ENCODE measurements around the gene COL6A3.
"Not testable (repeated sequence)": the region's sequence is repeated elsewhere in the genome, so short reads cannot be mapped to it uniquely, and the experiment has no call there.

Gene COL6A3

DNA sequence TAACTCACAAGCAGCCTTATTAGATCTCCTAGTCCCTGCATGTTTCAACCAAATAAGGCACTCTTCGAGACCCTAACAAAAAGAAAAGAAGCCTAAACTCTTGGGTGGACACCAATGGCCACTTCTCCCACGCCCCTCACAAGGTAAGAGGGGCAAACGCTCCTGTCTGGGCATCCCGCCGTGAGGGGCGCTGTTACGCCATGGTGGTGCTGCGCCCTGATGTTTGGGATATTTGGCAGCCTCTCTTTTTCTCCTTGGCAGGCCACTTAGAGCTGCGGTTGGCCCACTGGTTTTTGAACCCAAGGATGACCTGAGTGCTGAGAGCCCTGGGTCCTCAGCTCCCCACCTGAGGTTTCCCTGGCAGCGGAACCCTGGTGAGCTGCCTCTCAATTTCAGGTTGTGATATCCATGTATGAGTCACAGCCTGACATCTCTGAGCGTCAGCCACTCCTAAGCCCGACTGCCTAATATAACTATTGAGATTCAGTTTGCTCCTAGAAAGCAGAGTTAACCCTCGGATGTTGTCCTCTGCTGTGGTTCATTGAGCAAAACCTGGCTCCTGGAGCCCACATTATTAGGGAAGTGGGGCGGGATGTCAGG is 103.3 kb downstream of the COL6A3 start:
- H3K27me3 Mint-ChIP-seq (ENCODE audit: low read depth): no peaks in the 10 kb centered on the region
- no peaks in the 10 kb centered on the region for H3K36me3 Mint-ChIP-seq (ENCODE audit: low read depth)

DNA sequence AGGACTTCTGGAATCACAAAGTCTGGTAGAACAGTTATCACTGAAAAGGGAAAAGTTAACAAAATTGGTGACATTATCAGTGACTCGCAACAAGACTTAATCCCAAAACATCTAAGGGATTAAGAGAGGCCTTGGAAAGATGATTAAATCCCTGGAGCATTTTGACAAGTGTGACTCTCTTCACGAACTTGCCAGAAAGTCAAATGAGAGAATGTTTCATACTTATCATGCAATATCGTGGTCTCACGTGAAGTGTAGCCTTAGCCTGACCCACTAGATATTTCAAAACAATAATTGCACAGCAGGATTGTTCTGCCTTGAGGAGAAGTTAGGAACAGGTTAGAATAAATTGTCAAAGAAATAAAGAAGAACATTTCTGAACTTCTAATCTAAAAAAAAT is 104.5 kb downstream of the COL6A3 start:
- Mint-ChIP-seq H3K9me3 (no peaks in the 10 kb centered on the region), H3K36me3 (ENCODE audit: low read depth) (no peaks in the 10 kb centered on the region), H3K4me3 (no peak overlapping the region), H3K27me3 (ENCODE audit: low read depth) (no peaks in the 10 kb centered on the region), H3K4me1 (ENCODE audit: low read depth) (no peaks in the 10 kb centered on the region), H3K27ac (no peak overlapping the region)
- no peak for DNase-seq (ENCODE audit: low spot score)

More for the DNA sequence above, 103.3 kb downstream of the COL6A3 start:
- Mint-ChIP-seq H3K9me3 (no peaks in the 10 kb centered on the region), H3K4me3 (no peak overlapping the region), H3K4me1 (ENCODE audit: low read depth) (no peaks in the 10 kb centered on the region), H3K27ac (no peak overlapping the region)
- no peak for DNase-seq (ENCODE audit: low spot score)

DNA sequence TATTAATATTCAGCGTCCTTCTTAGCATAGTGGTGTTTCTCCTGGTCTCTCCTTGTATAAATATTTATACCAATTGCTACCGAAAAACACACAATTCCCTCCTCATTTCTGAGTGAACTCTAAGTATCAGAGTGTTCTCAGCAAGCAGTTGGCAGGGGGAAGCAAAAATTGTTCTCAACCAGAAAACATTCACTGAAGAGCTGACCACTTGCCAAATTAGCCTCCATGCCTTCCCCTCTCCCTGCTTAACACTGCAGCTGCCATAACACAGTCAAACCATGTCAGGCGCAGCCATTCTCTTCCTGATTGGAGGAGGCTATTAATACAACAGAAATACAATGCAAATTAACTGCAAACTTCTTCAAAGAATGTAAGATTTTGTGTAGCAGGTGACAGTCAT is 105.0 kb downstream of the COL6A3 start:
- Mint-ChIP-seq H3K27me3 (ENCODE audit: low read depth) (no peaks in the 10 kb centered on the region), H3K27ac (no peak overlapping the region), H3K9me3 (no peaks in the 10 kb centered on the region), H3K4me1 (ENCODE audit: low read depth) (no peaks in the 10 kb centered on the region), H3K4me3 (no peak overlapping the region), H3K36me3 (ENCODE audit: low read depth) (no peaks in the 10 kb centered on the region)
- DNase-seq (ENCODE audit: low spot score): no peak

DNA sequence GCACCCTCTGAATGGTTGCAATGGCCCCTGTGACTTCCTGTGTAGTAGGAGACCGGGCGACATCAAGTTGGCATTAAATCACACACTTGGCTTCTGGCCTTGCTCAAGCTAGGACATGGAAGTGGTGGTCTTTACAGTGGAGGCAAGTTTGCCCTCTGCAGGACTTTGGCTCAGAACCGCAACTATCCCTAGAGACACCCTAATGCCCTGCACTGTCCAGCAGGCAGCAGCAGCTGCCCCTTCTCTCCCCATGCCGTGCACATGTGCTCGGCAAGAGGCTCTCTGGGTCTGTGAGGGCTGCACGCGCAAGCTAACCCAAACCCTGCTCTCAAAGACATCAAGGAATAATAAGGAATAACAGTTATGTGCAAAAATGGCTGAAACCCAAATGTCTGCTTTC is 106.5 kb downstream of the COL6A3 start:
- Mint-ChIP-seq H3K4me1 (ENCODE audit: low read depth) (no peaks in the 10 kb centered on the region), H3K36me3 (ENCODE audit: low read depth) (no peaks in the 10 kb centered on the region), H3K27me3 (ENCODE audit: low read depth) (no peaks in the 10 kb centered on the region), H3K27ac (no peak overlapping the region), H3K4me3 (no peak overlapping the region), H3K9me3 (peaks cover 5% of the 10 kb centered on the region)
- DNase-seq (ENCODE audit: low spot score): no peak

- Mint-ChIP-seq H3K4me3 (no peak overlapping the region), H3K27me3 (ENCODE audit: low read depth) (no peaks in the 10 kb centered on the region), H3K27ac (no peak overlapping the region), H3K9me3 (peaks cover 5% of the 10 kb centered on the region), H3K36me3 (ENCODE audit: low read depth) (no peaks in the 10 kb centered on the region), H3K4me1 (ENCODE audit: low read depth) (no peaks in the 10 kb centered on the region)
- DNase-seq (ENCODE audit: low spot score): no peak
Measured at GRCh38 chr2:237306787-237307170, 107.2 kb downstream of the COL6A3 start.

DNA sequence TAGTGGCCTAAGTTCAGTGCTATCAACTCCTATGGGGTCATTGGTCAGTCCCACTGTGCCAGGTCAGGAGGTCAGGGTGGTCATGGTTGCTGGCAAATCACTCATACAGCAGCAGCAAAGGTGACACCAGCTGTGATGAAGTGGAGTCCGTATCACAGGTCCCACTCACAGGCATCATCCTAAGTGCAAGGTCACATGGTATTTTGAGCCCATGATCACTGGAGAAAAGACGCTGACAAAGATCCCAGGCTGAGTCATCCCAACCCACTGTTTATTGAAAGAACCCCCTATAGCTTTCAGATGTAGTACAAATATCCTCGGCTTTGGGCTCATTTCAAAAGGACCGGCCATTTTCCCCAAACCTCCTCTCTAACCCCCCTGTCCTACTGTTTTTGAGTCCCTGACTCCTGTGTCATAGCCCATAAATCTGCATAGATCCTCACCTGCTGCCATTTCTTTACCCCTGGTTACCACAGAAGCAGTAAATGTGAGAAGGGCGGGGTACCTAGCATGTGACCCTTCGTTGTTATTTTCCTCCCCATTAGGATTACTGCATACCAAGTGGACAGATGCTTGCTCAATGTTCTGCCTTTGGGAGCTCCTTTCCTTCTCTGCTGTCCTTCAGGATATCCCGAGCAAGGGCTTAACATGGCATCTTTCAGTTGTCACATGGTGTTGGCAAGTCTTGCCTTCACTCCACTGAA is 107.7 kb downstream of the COL6A3 start:
- Mint-ChIP-seq H3K4me1 (ENCODE audit: low read depth) (no peaks in the 10 kb centered on the region), H3K36me3 (ENCODE audit: low read depth) (no peaks in the 10 kb centered on the region), H3K27me3 (ENCODE audit: low read depth) (no peaks in the 10 kb centered on the region), H3K27ac (no peak overlapping the region), H3K9me3 (peaks cover 5% of the 10 kb centered on the region), H3K4me3 (no peak overlapping the region)
- DNase-seq (ENCODE audit: low spot score): no peak

GRCh38 chr2:237305579-237305978 is 108.4 kb downstream of the COL6A3 start:
- DNase-seq (ENCODE audit: low spot score): no peak
- no peaks in the 10 kb centered on the region for H3K4me1 Mint-ChIP-seq (ENCODE audit: low read depth)
- no peaks in the 10 kb centered on the region for H3K27me3 Mint-ChIP-seq (ENCODE audit: low read depth)
- no peak overlapping the region for H3K27ac Mint-ChIP-seq
- H3K4me3 Mint-ChIP-seq: no peak overlapping the region
- peaks cover 5% of the 10 kb centered on the region for H3K9me3 Mint-ChIP-seq
- H3K36me3 Mint-ChIP-seq (ENCODE audit: low read depth): no peaks in the 10 kb centered on the region

DNA sequence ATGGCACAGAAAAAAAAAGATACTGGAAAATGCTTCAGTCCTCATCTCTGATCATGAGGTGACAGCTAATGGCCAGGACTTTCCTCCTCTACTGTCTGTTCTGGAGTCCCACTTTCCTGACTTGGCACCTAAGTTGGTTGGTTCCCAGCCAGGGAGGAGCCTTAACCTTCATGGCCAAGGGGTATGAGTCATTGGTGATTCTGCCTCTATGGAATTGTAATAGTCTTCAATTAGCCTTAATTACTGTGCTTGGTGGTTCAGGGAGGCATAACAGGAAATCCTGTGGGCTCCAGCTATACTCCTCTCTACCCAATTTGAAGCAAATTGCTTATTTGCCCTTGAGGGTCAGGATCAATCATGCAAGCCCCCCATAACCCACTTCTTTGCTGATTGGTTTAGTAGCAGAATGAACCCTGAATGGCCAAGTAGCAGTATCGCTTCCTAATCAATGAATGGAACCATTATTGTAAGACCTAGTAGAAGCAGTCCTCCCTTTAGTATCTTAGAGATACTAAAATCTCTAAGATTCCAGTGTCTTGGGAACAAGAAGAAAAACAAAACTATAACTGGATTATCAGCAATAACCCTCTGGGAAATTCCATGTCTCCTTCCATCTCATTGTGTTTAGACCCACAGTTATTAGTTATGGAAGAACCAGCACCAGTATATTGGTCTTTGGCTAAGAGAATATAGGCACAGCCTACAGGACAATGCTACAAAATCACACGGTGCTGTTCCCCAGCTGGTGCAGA is 109.0 kb downstream of the COL6A3 start:
- DNase-seq (ENCODE audit: low spot score): no peak
- Mint-ChIP-seq H3K4me1 (ENCODE audit: low read depth) (no peaks in the 10 kb centered on the region), H3K27ac (no peak overlapping the region), H3K4me3 (no peak overlapping the region), H3K27me3 (ENCODE audit: low read depth) (no peaks in the 10 kb centered on the region), H3K36me3 (ENCODE audit: low read depth) (no peaks in the 10 kb centered on the region), H3K9me3 (peaks cover 5% of the 10 kb centered on the region)

- not testable (repeated sequence) for H3K4me3 Mint-ChIP-seq; H3K9me3 Mint-ChIP-seq; H3K4me1 Mint-ChIP-seq (ENCODE audit: low read depth); H3K36me3 Mint-ChIP-seq (ENCODE audit: low read depth); H3K27me3 Mint-ChIP-seq (ENCODE audit: low read depth); DNase-seq (ENCODE audit: low spot score); H3K27ac Mint-ChIP-seq
Measured at GRCh38 chr2:237303244-237303643, 110.7 kb downstream of the COL6A3 start.

DNA sequence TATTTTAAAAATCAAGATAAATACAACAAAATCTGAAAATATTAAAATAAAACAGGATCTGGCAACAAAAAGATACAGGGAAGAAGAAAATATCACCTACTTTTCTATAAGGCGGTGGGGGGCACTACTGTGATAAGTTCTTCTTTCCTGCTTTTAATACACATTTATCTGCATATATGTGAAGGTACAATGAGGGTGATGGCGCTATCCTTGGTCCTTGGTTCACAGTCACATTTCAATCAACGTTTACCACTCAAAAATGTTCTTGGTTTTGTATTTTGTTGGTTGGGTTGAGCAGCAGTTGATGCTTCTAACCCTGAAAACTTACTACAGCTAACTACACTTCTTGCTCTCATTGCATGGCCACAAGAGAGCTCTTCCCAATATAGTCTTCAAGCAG is 112.4 kb downstream of the COL6A3 start:
- no peaks in the 10 kb centered on the region for H3K27me3 Mint-ChIP-seq (ENCODE audit: low read depth)
- H3K36me3 Mint-ChIP-seq (ENCODE audit: low read depth): no peaks in the 10 kb centered on the region
- H3K4me1 Mint-ChIP-seq (ENCODE audit: low read depth): no peaks in the 10 kb centered on the region
- DNase-seq (ENCODE audit: low spot score): no peak
- H3K4me3 Mint-ChIP-seq: no peak overlapping the region
- H3K9me3 Mint-ChIP-seq: peaks cover 5% of the 10 kb centered on the region
- no peak overlapping the region for H3K27ac Mint-ChIP-seq

- Mint-ChIP-seq H3K4me3 (no peak overlapping the region), H3K27me3 (ENCODE audit: low read depth) (no peaks in the 10 kb centered on the region)
Measured at GRCh38 chr2:237300739-237301138, 113.2 kb downstream of the COL6A3 start.

GRCh38 chr2:237299906-237300305 is 114.1 kb downstream of the COL6A3 start:
- H3K4me3 Mint-ChIP-seq: no peak overlapping the region
- no peak overlapping the region for H3K27ac Mint-ChIP-seq
- peaks cover 4% of the 10 kb centered on the region for H3K27me3 Mint-ChIP-seq (ENCODE audit: low read depth)
- H3K4me1 Mint-ChIP-seq (ENCODE audit: low read depth): no peaks in the 10 kb centered on the region
- no peaks in the 10 kb centered on the region for H3K36me3 Mint-ChIP-seq (ENCODE audit: low read depth)
- no peak for DNase-seq (ENCODE audit: low spot score)
- peaks cover 5% of the 10 kb centered on the region for H3K9me3 Mint-ChIP-seq

More at GRCh38 chr2:237300739-237301138, 113.2 kb downstream of the COL6A3 start:
- DNase-seq (ENCODE audit: low spot score): no peak
- no peaks in the 10 kb centered on the region for H3K36me3 Mint-ChIP-seq (ENCODE audit: low read depth)
- H3K9me3 Mint-ChIP-seq: peaks cover 5% of the 10 kb centered on the region
- H3K4me1 Mint-ChIP-seq (ENCODE audit: low read depth): no peaks in the 10 kb centered on the region
- H3K27ac Mint-ChIP-seq: no peak overlapping the region

DNA sequence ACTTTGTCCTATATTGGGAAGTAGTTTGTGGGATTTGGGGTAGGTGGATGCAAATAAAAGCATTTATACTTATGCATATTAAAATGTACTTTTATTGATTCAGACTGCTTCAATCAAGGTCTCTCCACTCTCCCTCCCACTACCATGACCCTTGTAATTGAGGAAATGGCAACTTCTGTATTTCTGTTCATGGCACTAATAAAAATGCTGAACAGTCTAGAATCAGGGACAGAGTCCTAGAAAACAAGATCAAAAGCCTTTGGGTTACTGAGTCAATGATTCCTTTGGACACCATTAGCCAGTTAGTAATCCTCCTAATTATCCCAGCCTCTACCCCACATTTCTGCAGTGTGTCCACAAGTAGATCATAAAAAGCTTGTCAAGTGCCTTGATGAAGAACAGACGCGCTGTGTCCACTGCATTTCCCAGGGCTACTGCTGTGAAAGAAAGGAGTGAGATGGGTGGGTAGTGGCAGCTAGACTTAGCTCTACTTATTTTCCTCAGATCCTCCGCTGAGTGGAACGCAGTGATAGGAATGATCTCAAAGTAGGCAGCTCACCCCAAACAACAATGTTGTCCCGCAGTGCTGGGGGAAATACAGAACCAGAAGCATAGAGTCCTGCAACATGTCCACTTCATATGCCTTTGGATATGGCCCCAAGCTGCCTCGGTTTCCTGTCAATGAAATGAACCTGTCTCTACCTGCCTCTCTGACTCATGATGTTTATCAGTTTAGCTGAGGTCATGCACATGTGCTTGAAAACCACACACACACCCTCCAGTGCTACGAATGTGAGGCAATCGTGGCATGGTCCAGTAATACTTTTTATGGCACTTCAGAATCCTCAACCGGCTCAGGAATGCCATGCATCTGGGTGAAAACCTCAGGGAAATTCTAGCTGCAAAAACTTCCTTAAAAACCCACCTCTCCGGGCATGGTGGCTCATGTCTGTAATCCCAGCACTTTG is 115.5 kb downstream of the COL6A3 start:
- H3K4me3 Mint-ChIP-seq: no peak overlapping the region
- H3K4me1 Mint-ChIP-seq (ENCODE audit: low read depth): no peaks in the 10 kb centered on the region
- peaks cover 7% of the 10 kb centered on the region for H3K27me3 Mint-ChIP-seq (ENCODE audit: low read depth)
- DNase-seq (ENCODE audit: low spot score): no peak
- no peak overlapping the region for H3K27ac Mint-ChIP-seq
- H3K9me3 Mint-ChIP-seq: peaks cover 5% of the 10 kb centered on the region
- H3K36me3 Mint-ChIP-seq (ENCODE audit: low read depth): no peaks in the 10 kb centered on the region
